ENCODE data around the gene SULT1C2. TPM values are rescaled to one million over a fixed set of nuclear protein-coding genes. Genes with fewer than 3 reads are reported as not detected.

SULT1C2 gene
- total RNA-seq, 1 donor from 2014 or later: not detected

- Mint-ChIP-seq H3K36me3 (ENCODE audit: unreplicated experiment) (no peaks in the 10 kb centered on the region), H3K27me3 (ENCODE audit: unreplicated experiment) (no peaks in the 10 kb centered on the region), H3K27ac (ENCODE audit: unreplicated experiment) (no peak overlapping the region), H3K4me1 (ENCODE audit: low read depth, unreplicated experiment) (no peaks in the 10 kb centered on the region), H3K9me3 (ENCODE audit: unreplicated experiment) (peaks cover 2% of the 10 kb centered on the region), H3K4me3 (ENCODE audit: unreplicated experiment) (no peak overlapping the region)
- DNase-seq: no peak
- TF ChIP-seq, protein P1, sequence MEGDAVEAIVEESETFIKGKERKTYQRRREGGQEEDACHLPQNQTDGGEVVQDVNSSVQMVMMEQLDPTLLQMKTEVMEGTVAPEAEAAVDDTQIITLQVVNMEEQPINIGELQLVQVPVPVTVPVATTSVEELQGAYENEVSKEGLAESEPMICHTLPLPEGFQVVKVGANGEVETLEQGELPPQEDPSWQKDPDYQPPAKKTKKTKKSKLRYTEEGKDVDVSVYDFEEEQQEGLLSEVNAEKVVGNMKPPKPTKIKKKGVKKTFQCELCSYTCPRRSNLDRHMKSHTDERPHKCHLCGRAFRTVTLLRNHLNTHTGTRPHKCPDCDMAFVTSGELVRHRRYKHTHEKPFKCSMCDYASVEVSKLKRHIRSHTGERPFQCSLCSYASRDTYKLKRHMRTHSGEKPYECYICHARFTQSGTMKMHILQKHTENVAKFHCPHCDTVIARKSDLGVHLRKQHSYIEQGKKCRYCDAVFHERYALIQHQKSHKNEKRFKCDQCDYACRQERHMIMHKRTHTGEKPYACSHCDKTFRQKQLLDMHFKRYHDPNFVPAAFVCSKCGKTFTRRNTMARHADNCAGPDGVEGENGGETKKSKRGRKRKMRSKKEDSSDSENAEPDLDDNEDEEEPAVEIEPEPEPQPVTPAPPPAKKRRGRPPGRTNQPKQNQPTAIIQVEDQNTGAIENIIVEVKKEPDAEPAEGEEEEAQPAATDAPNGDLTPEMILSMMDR (IDR thresholded peaks at IDR 0.05; ENCODE audit: partially characterized antibody, unreplicated experiment): no peak
These were observed 25.3 kb upstream of the SULT1C2 start for GRCh38 chr2:108263401-108263800.

- Mint-ChIP-seq H3K36me3 (ENCODE audit: unreplicated experiment) (no peaks in the 10 kb centered on the region), H3K4me1 (ENCODE audit: low read depth, unreplicated experiment) (no peaks in the 10 kb centered on the region), H3K27me3 (ENCODE audit: unreplicated experiment) (no peaks in the 10 kb centered on the region), H3K4me3 (ENCODE audit: unreplicated experiment) (no peak overlapping the region), H3K27ac (ENCODE audit: unreplicated experiment) (no peak overlapping the region), H3K9me3 (ENCODE audit: unreplicated experiment) (peaks cover 2% of the 10 kb centered on the region)
- TF ChIP-seq, protein P1 (IDR thresholded peaks at IDR 0.05; ENCODE audit: partially characterized antibody, unreplicated experiment): no peak
- no peak for DNase-seq
These were observed 22.5 kb upstream of the SULT1C2 start for GRCh38 chr2:108266218-108266617.

GRCh38 chr2:108267101-108267500 is 21.6 kb upstream of the SULT1C2 start:
- H3K27me3 Mint-ChIP-seq (ENCODE audit: unreplicated experiment): no peaks in the 10 kb centered on the region
- DNase-seq: no peak
- no peak overlapping the region for H3K4me3 Mint-ChIP-seq (ENCODE audit: unreplicated experiment)
- no peaks in the 10 kb centered on the region for H3K9me3 Mint-ChIP-seq (ENCODE audit: unreplicated experiment)
- no peaks in the 10 kb centered on the region for H3K4me1 Mint-ChIP-seq (ENCODE audit: low read depth, unreplicated experiment)
- TF ChIP-seq, protein P1 (IDR thresholded peaks at IDR 0.05; ENCODE audit: partially characterized antibody, unreplicated experiment): no peak
- H3K27ac Mint-ChIP-seq (ENCODE audit: unreplicated experiment): no peak overlapping the region
- H3K36me3 Mint-ChIP-seq (ENCODE audit: unreplicated experiment): no peaks in the 10 kb centered on the region

DNA sequence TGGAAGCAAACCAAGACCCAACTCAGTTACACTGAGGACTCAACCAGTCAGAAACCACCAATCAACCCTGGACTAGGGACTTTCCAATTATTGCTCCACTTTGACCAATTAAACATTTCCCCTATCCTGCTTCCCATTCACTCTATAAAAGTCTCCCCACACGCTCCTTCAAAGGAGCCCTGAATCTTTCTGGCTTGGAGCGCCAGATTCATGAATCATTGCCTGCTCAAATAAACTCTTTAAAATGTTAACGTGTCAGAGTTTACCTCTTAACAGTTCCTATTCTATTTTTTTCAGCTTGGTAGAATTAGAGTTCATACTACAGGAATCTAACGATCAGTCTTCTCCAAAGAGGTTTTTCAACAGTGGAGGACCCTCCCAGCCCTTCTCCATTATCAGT is 20.7 kb upstream of the SULT1C2 start:
- TF ChIP-seq, protein P1 (IDR thresholded peaks at IDR 0.05; ENCODE audit: partially characterized antibody, unreplicated experiment): no peak
- Mint-ChIP-seq H3K27me3 (ENCODE audit: unreplicated experiment) (no peaks in the 10 kb centered on the region), H3K36me3 (ENCODE audit: unreplicated experiment) (no peaks in the 10 kb centered on the region), H3K9me3 (ENCODE audit: unreplicated experiment) (no peaks in the 10 kb centered on the region), H3K4me3 (ENCODE audit: unreplicated experiment) (no peak overlapping the region), H3K27ac (ENCODE audit: unreplicated experiment) (no peak overlapping the region), H3K4me1 (ENCODE audit: low read depth, unreplicated experiment) (no peaks in the 10 kb centered on the region)
- DNase-seq: no peak

DNA sequence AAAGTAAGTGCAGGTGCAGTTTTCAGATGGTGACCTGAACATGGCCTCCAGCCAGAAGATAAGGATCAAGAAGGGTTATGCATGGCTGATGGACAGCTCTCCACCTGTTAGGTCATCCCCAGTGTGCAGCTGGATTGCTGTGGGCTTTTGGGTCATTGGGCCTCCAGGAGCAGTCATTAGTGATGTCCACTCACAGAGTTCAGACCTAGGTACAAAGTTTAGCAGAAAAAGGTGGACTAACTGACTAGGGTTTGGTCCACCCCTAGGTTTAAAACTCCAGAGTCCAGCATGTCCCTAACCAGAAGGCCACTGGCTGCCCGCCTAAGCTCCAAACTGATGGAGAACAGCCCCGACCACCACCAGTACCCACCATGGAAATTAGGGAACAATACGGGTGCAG is 18.3 kb upstream of the SULT1C2 start:
- no peaks in the 10 kb centered on the region for H3K36me3 Mint-ChIP-seq (ENCODE audit: unreplicated experiment)
- no peak overlapping the region for H3K4me3 Mint-ChIP-seq (ENCODE audit: unreplicated experiment)
- H3K9me3 Mint-ChIP-seq (ENCODE audit: unreplicated experiment): no peaks in the 10 kb centered on the region
- TF ChIP-seq, protein P1 (IDR thresholded peaks at IDR 0.05; ENCODE audit: partially characterized antibody, unreplicated experiment): no peak
- no peaks in the 10 kb centered on the region for H3K27me3 Mint-ChIP-seq (ENCODE audit: unreplicated experiment)
- no peak for DNase-seq
- H3K27ac Mint-ChIP-seq (ENCODE audit: unreplicated experiment): no peak overlapping the region
- no peaks in the 10 kb centered on the region for H3K4me1 Mint-ChIP-seq (ENCODE audit: low read depth, unreplicated experiment)

Data from glutamatergic neuron (in vitro differentiated cells).